ENCODE measurements around the gene NFAM1.

DNA sequence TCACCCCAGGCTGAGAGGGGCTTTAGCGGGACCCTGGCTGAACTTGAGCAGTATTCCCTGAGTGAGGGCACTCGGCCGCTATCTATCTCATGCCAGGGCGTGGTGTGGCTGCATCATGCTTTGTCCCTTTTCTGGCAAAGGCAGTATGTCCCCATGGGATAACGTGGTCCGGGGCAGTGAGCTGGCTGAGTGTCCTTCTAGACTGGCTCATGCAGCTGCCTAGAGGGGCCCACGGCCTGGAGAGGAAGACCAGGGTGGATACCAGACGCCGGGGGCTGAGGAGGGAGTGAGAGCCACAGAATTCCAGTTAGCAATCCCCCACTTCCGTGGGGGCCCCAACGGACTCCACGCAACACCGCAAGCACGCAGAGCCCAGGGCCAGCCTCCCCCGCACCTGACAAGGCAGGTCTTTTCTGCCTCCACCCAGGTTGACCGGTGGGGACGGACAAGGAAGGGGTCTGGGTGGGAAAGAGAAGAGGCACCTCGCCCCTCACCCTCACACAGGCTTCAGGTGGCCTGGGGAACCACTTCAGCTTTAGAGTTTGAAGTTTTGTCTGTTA, 15.5 kb downstream of the NFAM1 start:
- TF ChIP-seq ZNF670 (tag by site-specific recombination; IDR thresholded peaks at IDR 0.05; ENCODE audit: low read depth) (no peak), CTCF (tag by site-specific recombination; IDR thresholded peaks at IDR 0.05) (no peak), ZNF776 (tag by site-specific recombination; IDR thresholded peaks at IDR 0.05; ENCODE audit: borderline replicate concordance) (no peak), HOXC10 (CRISPR knock-in tag; IDR thresholded peaks at IDR 0.05) (no peak), REST (tag by site-specific recombination; IDR thresholded peaks at IDR 0.05) (no peak)

All from HEK293 (cell line).